Measurements from ENCODE around the gene ARCN1.

DNA sequence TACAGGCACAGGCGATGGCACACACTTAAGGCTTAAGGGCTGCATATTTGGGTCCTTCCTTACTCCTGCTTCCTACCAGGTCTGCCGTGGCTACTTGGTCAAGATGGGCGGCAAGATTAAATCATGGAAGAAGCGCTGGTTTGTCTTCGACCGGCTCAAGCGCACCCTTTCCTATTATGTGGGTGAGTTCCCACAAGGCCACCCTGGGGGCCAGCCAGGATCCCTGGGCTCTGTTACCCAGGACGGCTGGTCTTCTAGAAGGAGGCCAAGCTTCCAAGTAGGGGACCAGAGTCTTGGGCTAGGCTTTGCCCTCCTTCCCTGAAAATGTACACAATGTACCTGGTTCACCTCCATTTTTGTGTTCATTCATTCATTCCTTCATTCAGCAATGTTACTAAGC, 78.2 kb downstream of the ARCN1 start:
- TF ChIP-seq, protein P1, sequence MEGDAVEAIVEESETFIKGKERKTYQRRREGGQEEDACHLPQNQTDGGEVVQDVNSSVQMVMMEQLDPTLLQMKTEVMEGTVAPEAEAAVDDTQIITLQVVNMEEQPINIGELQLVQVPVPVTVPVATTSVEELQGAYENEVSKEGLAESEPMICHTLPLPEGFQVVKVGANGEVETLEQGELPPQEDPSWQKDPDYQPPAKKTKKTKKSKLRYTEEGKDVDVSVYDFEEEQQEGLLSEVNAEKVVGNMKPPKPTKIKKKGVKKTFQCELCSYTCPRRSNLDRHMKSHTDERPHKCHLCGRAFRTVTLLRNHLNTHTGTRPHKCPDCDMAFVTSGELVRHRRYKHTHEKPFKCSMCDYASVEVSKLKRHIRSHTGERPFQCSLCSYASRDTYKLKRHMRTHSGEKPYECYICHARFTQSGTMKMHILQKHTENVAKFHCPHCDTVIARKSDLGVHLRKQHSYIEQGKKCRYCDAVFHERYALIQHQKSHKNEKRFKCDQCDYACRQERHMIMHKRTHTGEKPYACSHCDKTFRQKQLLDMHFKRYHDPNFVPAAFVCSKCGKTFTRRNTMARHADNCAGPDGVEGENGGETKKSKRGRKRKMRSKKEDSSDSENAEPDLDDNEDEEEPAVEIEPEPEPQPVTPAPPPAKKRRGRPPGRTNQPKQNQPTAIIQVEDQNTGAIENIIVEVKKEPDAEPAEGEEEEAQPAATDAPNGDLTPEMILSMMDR (IDR thresholded peaks at IDR 0.05) = no peak
- no peak for TF ChIP-seq POLR2A (IDR thresholded peaks at IDR 0.05)

Measured in testis (tissue), 2 donors.